ENCODE results near the gene CATSPERD.
"Not testable (repeated sequence)": the region's sequence is repeated elsewhere in the genome, so short reads cannot be mapped to it uniquely, and the experiment has no call there.

The CATSPERD gene

GRCh38 chr19:5698635-5699422 lies 21.6 kb upstream of the CATSPERD start:
- DNase-seq, result no peak

GRCh38 chr19:5700455-5701092 lies 19.9 kb upstream of the CATSPERD start:
- no peak for DNase-seq

GRCh38 chr19:5702053-5702410 lies 18.4 kb upstream of the CATSPERD start:
- not testable (repeated sequence) for DNase-seq

- DNase-seq, result no peak
Observed at GRCh38 chr19:5703819-5704818, 16.3 kb upstream of the CATSPERD start.

GRCh38 chr19:5705552-5705951 lies 14.9 kb upstream of the CATSPERD start:
- no peak for DNase-seq

- DNase-seq, result no peak
Observed at GRCh38 chr19:5706876-5707573, 13.4 kb upstream of the CATSPERD start.

GRCh38 chr19:5707576-5708575 lies 12.6 kb upstream of the CATSPERD start:
- DNase-seq, result no peak

GRCh38 chr19:5711025-5711424 lies 9.4 kb upstream of the CATSPERD start:
- no peak for DNase-seq

GRCh38 chr19:5711713-5712161 lies 8.7 kb upstream of the CATSPERD start:
- DNase-seq, result no peak

GRCh38 chr19:5713228-5713627 lies 7.2 kb upstream of the CATSPERD start:
- DNase-seq, result no peak

- DNase-seq, result no peak
Observed at GRCh38 chr19:5714816-5715215, 5.6 kb upstream of the CATSPERD start.

GRCh38 chr19:5717215-5717935 lies 3.1 kb upstream of the CATSPERD start:
- DNase-seq, result no peak

GRCh38 chr19:5718037-5718578 lies 2.3 kb upstream of the CATSPERD start:
- no peak for DNase-seq

GRCh38 chr19:5718579-5719273 lies 1.7 kb upstream of the CATSPERD start:
- DNase-seq, result no peak

- DNase-seq, result no peak
Observed at GRCh38 chr19:5719274-5719960, 1.0 kb upstream of the CATSPERD start.

GRCh38 chr19:5727453-5728050 lies 7.1 kb downstream of the CATSPERD start:
- no peak for DNase-seq

- DNase-seq, result not testable (repeated sequence)
Observed at GRCh38 chr19:5733172-5733571, 12.7 kb downstream of the CATSPERD start.

GRCh38 chr19:5738423-5738822 lies 18.0 kb downstream of the CATSPERD start:
- no peak for DNase-seq

GRCh38 chr19:5742051-5742450 lies 21.6 kb downstream of the CATSPERD start:
- no peak for DNase-seq

All from NCI-H510A treated with DMSO at 0.1 percent for 48 hours (cell line).